Measurements from ENCODE around the gene ALX3.

Gene ALX3

GRCh38 chr1:110070671-110071242, at the start of gene ALX3:
TSS of gene ALX3 (minus strand) at chr1:110070672. CDS start at chr1:110070612, 60 bp downstream.
- DNase-seq, result no peak

GRCh38 chr1:110119843-110120242, 49.4 kb upstream of the ALX3 start:
- no peak for DNase-seq

- no peak for DNase-seq
Observed at GRCh38 chr1:110118636-110119396, 48.3 kb upstream of the ALX3 start.

- no peak for DNase-seq
Observed at GRCh38 chr1:110114784-110115183, 44.3 kb upstream of the ALX3 start.

- DNase-seq, result no peak
Observed at GRCh38 chr1:110114173-110114572, 43.7 kb upstream of the ALX3 start.

GRCh38 chr1:110113551-110113950, 43.1 kb upstream of the ALX3 start:
- no peak for DNase-seq

- DNase-seq, result no peak
Observed at GRCh38 chr1:110112656-110113055, 42.2 kb upstream of the ALX3 start.

GRCh38 chr1:110112143-110112542, 41.7 kb upstream of the ALX3 start, which contains the start of gene UBL4B:
TSS of gene UBL4B (plus strand) at chr1:110112443. CDS start at chr1:110112535, 92 bp downstream.
- DNase-seq, result no peak

GRCh38 chr1:110111081-110111480, 40.6 kb upstream of the ALX3 start:
- no peak for DNase-seq

- no peak for DNase-seq
Observed at GRCh38 chr1:110107867-110108469, 37.5 kb upstream of the ALX3 start.

- DNase-seq, result peak; percentile 77
Observed at GRCh38 chr1:110106013-110106941, 35.8 kb upstream of the ALX3 start.

- no peak for DNase-seq
Observed at GRCh38 chr1:110102081-110102480, 31.6 kb upstream of the ALX3 start.

GRCh38 chr1:110100335-110100734, 29.9 kb upstream of the ALX3 start:
- DNase-seq, result no peak

GRCh38 chr1:110098222-110099026, 28.0 kb upstream of the ALX3 start:
- no peak for DNase-seq

- DNase-seq, result no peak
Observed at GRCh38 chr1:110097507-110098221, 27.2 kb upstream of the ALX3 start.

- DNase-seq, result no peak
Observed at GRCh38 chr1:110094931-110095654, 24.6 kb upstream of the ALX3 start.

- no peak for DNase-seq
Observed at GRCh38 chr1:110092991-110093390, 22.5 kb upstream of the ALX3 start.

- no peak for DNase-seq
Observed at GRCh38 chr1:110091791-110092190, 21.3 kb upstream of the ALX3 start.

- peak; percentile 52 for DNase-seq
Observed at GRCh38 chr1:110091381-110091780, 20.9 kb upstream of the ALX3 start.

GRCh38 chr1:110089561-110090275, 19.2 kb upstream of the ALX3 start:
- no peak for DNase-seq

Measured in hematopoietic multipotent progenitor cell treated with erythropoietin and hydrocortisone succinate and interleukin-3 and kit ligand, for 6 days (in vitro differentiated cells).